H7 (cell line): ENCODE results near the gene TXNL4A. TPM values are rescaled to one million over a fixed set of nuclear protein-coding genes. Genes with fewer than 3 reads are reported as not detected.
"Not testable (repeated sequence)": the region's sequence is repeated elsewhere in the genome, so short reads cannot be mapped to it uniquely, and the experiment has no call there.

Source experiments
- DNase-seq: peaks from one replicate; pipeline ENCODE4 v3.0.0; 2012
- H3K27me3 ChIP-seq: 2 replicates; pipeline ENCODE4 v1.6.0; 2011; ENCODE audit warnings: mild to moderate bottlenecking, low read length; ENCODE audit not compliant: control insufficient read depth, insufficient read depth
- H3K36me3 ChIP-seq: replicated peaks from 2 replicates; pipeline ENCODE4 v1.5.1; 2011; ENCODE audit warnings: low read length; ENCODE audit not compliant: control insufficient read depth, insufficient read depth
- H3K4me3 ChIP-seq: 2 replicates; pipeline ENCODE4 v1.5.1; 2011; ENCODE audit warnings: low read depth, mild to moderate bottlenecking, control low read depth, low read length, moderate library complexity; ENCODE audit not compliant: insufficient read depth
- total RNA-seq: library from RNA; depleted of rRNA; stranded (reverse); fragments of >200 nt; shearing (Covaris generic); gene quantifications from 2 replicates; pipeline ENCODE4 v1.2.3, GENCODE V29; 2014

TXNL4A gene
- total RNA-seq, 1 experiment from 2014 or later: 98.4 TPM

DNA sequence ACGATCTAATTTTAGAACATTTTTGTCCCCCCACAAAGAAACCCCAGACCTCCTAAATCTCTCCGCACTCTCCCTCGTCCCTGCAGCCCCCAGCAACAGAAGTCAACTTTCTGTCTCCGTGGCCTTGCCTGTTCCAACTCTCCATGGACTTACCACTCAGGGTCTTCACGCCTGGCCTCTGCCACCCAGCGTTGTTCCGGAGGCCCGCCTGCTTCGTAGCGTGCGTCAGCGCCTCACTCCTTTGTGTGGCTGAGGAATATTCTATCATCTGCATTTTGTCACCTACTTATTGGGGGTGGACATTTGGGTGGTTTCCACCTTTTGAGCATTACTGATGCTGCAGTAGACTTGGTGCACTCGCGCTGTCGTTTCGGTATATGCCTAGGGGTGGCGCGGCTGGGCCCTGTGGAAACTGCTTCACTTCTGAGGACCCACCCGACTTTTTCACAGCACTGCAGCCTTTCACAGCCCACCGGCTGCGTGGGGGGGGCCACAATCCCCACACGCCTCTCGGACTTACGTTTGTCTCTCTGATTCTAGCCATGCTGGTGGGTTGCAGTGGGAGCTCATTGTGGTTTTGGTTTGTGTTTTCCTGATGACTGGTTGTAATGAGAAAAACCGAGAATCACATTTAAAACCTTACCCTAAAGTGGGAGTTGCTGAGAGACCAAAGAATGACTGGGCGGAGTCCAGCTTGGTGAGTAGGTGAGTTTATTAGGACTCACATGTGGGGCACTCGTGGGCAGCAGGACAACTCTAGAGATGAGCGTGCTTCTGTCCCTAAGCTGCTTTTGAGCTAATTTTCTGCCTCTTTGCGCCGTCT, 25.3 kb downstream of the TXNL4A start:
- Histone ChIP-seq H3K36me3 (no peaks in the 10 kb centered on the region), H3K4me3 (no peak overlapping the region), H3K27me3 (peaks cover 62% of the 10 kb centered on the region)
- no peak for DNase-seq

DNA sequence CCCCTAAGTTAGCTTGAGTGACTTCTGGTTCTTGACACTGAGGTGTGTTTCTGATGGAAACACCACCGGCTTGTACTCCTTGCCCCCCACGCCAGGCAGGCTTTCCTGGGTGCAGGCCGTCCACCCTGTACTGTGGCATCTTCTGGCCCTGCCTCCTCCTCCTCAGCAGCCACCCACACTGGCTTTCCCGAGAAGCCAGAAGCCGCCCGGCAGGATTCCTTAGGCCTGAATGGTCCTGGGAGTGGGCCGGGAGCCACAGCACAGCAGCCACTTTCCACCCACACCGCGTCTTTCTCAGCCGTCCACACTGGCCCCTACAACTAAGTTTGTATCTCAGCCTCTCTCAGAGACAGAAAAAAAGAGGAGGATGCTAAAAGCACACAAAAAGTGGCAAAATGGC, 26.1 kb downstream of the TXNL4A start:
- no peak for DNase-seq
- Histone ChIP-seq H3K27me3 (peaks cover 62% of the 10 kb centered on the region), H3K36me3 (no peaks in the 10 kb centered on the region), H3K4me3 (no peak overlapping the region)

DNA sequence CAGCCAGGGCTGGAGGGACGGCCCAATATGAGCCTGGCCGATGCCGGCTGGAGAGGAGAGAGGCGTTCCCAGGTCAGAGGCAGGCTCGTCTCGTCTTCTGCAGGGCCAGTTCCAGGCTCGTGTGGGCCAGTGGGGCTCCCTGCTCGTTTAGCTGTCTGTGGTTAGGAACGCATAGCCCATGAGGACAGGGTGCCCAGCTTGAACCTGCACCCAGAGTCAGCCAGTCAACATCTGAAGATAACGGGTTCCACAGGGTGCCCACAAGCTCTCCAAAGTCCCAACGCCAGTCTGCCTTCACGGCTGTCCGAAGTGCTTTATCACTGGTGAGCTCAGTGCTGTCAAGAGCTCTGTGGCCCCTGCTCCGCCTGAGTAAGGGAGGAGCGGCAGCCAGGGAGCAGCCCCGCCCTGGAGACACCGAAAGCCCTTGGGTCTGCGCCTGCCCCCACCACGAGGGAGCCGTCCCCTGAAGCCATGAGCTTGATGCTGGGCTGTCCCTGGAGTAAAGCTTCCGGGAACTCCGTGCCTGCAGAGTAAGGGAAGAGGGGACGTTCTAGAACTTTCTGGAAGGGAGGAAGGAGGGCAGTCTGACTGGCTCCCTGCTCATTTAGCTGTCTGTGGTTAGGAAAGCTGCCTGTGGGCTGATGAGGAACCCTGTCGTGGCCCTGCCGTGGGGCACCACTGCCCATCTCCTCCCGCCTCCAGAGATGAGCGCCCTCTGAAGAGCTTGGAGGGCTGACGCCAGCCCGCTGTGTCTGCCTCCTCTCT, 26.7 kb downstream of the TXNL4A start:
- Histone ChIP-seq H3K36me3 (no peaks in the 10 kb centered on the region), H3K4me3 (no peak overlapping the region), H3K27me3 (peaks cover 62% of the 10 kb centered on the region)
- no peak for DNase-seq

DNA sequence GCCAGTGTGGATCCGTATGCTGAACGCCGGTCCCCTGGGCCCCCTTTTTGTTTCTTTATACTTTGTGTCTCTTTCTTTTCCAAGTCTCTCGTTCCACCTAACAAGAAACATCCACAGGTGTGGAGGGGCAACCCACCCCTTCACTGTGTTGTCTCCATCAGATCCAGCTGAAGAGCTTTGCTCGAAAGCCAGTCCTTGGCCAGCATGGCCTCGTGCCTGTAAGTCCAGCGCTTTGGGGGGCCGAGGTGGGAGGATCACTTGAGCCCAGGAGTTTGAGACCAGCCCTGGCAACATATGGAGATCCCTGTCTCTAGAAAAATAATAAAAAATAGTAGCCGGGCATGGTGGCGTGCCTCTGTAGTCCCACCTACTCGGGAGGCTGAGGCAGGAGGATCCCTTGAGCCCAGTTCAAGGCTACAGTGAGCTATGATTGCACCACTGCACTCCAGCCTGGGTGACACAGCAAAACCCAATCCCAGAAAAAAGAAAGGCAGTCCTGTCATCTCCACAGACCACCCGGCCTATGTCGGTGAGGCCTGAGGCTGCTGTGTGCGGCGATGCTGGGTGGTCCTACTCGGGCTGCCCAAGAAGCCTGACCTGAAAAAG, 27.3 kb downstream of the TXNL4A start:
- no peak overlapping the region for H3K4me3 ChIP-seq
- no peaks in the 10 kb centered on the region for H3K36me3 ChIP-seq
- no peak for DNase-seq
- peaks cover 68% of the 10 kb centered on the region for H3K27me3 ChIP-seq

DNA sequence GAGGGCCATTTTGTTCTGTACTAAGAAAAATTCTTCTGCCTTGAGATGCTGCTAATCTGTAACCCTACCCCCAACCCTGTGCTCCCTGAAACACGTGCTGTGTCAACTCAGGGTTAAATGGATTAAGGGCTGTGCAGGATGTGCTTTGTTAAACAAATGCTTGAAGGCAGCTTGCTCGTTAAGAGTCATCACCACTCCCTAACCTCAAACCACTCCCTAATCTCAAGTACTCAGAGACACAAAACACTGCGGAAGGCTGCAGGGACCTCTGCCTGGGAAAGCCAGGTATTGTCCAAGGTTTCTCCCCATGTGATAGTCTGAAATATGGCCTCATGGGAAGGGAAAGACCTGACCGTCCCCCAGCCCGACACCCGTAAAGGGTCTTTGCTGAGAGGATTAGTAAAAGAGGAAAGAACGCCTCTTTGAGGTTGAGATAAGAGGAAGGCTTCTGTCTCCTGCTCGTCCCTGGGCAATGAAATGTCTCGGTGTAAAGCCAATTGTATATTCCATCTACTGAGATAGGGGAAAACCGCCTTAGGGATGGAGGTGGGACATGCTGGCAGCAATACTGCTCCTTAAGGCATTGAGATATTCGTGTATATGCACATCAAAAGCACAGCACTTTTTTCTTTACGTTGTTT, 28.1 kb downstream of the TXNL4A start:
- peaks cover 74% of the 10 kb centered on the region for H3K27me3 ChIP-seq
- not testable (repeated sequence) for H3K36me3 ChIP-seq, DNase-seq, H3K4me3 ChIP-seq

DNA sequence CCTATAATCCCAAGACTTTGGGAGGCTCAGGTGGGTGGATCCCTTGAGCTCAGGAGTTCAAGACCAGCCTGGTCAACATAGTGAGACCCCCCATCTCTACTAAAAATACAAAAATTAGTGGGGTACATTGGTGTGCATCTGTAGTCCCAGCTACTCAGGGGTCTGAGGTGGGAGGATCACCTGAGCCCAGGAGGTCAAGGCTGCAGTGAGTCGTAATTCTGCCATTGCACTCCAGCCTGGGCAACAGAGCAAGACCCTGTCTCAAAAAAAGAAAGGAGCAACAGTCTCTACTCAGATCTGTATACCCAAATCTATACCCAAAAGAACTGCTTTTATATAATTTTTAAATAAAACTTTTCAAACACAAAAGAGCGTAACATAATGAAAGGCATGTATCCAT, 29.4 kb downstream of the TXNL4A start:
- H3K27me3 ChIP-seq: peaks cover 77% of the 10 kb centered on the region
- no peak overlapping the region for H3K4me3 ChIP-seq
- H3K36me3 ChIP-seq: no peaks in the 10 kb centered on the region
- no peak for DNase-seq

DNA sequence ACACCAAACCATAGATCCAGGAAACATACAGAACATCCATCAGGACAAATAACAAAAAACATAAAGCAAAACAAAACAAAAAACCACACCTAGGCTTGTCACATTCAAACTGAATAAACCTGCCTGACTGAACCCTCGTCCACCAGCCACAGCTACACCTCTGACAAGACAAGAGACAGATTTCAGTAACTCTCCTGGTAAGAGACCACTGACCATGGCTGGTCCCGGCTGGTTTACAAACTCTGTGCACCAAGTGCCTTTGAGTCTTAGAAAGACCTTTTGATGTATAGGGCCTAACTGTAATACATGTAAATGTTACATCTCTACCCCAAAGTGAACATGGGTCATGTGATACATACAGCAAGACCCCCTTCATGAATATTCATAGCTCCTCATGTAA, 32.1 kb downstream of the TXNL4A start:
- Histone ChIP-seq H3K36me3 (no peaks in the 10 kb centered on the region), H3K4me3 (no peak overlapping the region), H3K27me3 (peaks cover 73% of the 10 kb centered on the region)
- DNase-seq: no peak

DNA sequence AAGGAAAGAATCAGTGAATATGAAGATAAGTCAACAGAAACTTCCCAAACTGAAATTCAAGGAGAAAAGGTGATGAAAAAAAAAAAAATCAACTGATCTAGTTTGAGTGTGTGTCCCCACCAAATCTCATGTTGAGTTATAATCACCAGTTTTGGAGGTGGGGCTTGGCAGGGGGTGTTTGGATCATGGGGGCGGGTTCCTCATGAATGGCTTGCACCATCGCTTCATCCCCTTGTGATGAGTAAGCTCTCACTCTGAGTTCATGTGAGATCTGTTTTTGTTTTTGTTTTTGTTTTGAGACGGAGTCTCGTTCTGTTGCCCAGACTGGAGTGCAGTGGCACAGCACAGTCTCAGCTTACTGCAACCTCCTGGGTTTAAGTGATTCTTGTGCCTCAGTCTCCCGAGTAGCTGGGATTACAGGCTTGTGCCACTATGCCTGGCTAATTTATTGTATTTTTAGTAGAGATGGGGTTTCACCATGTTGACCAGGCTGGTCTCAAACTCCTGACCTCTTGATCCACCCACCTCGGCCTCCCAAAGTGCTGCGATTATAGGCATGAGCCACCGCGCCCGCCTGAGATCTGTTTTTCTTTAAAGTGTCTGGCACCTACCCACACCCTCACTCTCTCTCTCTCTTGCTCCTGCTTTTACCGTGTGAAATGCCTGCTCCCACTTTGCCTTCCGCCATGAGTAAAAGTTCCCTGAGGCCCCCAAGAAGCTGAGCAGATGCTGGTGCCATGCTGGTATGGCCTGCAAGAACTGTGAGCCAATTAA, 32.9 kb downstream of the TXNL4A start:
- peaks cover 71% of the 10 kb centered on the region for H3K27me3 ChIP-seq
- DNase-seq: no peak

DNA sequence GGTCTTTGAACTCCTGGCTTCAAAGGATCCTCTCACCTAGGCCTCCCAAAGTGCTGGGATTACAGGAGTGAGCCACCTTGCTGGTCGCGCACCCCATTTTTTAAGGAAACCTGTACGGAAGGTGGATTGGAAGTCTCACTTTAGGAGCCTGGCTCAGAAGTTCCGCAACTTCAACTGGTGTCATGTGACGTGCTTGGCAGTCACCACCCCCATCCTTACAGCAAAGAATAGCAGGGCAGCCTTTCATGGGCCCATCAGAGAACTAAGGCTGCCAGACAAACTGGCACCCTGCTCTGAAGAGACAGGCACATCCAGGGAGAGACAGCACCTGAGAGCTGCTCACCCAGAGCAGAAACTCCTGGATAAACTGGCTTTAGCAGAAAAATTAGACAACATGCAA, 33.6 kb downstream of the TXNL4A start:
- H3K27me3 ChIP-seq: peaks cover 72% of the 10 kb centered on the region
- no peak for DNase-seq
- H3K36me3 ChIP-seq: no peaks in the 10 kb centered on the region

More for the DNA sequence above, 32.9 kb downstream of the TXNL4A start:
- H3K36me3 ChIP-seq: no peaks in the 10 kb centered on the region
- no peak overlapping the region for H3K4me3 ChIP-seq

DNA sequence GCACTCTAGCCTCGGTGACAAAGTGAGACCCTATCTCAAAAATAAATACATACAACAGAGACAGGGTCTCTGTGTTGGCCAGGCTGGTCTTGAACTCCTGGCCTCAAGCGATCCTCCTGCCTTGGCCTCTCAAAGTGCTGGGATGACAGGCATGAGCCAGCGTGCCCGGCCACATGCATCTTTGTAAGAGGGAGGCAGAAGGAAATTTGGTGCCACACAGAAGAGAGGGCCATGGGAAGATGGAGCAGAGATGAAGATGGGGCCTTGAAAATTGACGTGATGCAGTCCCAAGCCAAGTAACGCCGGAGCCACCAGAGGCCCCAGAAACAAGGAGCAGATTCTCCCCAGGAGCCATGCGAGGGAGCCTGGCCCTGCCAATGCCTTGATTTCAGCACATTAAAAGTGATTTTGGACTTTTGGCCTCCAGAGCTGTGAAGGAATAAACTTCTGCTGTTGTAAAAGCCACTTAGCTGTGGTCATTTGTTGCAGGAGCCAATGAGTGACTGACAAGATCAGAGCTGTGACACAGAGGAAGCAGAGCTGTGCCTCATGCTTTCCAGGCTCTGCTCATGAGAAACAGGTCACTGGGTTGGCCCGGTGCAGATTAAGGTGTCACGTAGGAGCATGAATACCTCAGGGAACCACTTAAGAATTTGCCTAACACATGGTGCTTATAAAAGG, 34.3 kb downstream of the TXNL4A start:
- no peak for DNase-seq
- peaks cover 65% of the 10 kb centered on the region for H3K27me3 ChIP-seq
- no peak overlapping the region for H3K4me3 ChIP-seq
- no peaks in the 10 kb centered on the region for H3K36me3 ChIP-seq

More for the DNA sequence above, 33.6 kb downstream of the TXNL4A start:
- no peak overlapping the region for H3K4me3 ChIP-seq

DNA sequence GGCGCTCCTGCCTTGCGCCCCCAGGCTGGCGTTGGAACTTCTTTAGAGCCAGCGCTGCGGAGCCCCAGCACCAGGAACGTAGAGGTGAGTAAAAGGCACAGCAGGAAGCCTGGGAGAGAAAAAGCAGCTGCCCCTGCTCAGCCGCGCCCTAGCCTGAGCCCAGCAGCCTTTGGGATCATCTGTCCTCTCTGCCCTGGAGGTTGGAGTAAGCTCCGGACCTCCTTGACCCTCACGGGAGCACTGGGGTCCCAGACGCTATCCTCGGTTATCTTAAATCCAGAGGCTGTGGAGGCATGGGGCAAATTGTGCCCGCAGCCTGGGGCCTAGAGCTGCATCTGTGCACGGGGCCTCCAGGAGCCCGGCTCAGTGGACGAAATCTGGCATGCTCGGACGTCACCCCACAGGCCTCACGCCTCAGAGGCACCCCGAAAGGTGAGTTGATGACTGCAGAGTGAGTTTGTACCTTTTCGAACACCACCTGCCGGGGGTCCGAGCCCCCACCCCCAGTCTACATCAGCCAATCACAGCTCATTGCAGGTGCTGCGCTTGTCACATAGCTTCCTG, 35.3 kb downstream of the TXNL4A start:
- Histone ChIP-seq H3K36me3 (no peaks in the 10 kb centered on the region), H3K27me3 (peaks cover 57% of the 10 kb centered on the region), H3K4me3 (peak overlapping the region; percentile 10)
- DNase-seq: peak; percentile 84

DNA sequence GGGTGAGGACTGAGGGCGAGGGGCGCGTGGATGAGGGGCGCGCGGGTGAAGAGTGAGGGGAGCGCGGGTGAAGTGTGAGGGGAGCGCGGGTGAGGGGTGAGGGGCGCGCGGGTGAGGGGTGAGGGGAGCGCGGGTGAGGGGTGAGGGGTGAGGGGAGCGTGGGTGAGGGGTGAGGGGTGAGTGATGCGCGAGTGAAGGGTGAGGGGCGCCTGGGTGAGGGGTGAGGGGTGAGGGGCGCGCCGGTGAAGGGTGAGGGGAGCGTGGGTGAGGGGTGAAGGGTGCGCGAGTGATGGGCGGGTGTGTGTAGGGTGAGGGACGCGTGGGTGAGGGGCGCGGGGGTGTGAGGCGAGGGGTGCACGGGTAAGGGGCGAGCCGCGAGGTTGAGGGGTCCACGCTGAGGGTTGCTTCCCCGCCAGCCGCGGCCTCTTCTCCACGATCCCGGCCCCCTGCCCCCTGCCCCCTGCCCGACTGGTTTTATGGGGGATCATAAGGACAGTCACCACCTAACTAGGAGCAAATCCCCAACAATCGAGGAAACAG, 35.8 kb downstream of the TXNL4A start:
- H3K27me3 ChIP-seq: peaks cover 57% of the 10 kb centered on the region
- DNase-seq: peak; percentile 57
- H3K36me3 ChIP-seq: no peaks in the 10 kb centered on the region
- peak overlapping the region; percentile 56 for H3K4me3 ChIP-seq
